ENCODE results near the gene ACSL4. TPM values are rescaled to one million over a fixed set of nuclear protein-coding genes. Genes with fewer than 3 reads are reported as not detected.

Gene ACSL4
- total RNA-seq, 1 donor, result 117 TPM

DNA sequence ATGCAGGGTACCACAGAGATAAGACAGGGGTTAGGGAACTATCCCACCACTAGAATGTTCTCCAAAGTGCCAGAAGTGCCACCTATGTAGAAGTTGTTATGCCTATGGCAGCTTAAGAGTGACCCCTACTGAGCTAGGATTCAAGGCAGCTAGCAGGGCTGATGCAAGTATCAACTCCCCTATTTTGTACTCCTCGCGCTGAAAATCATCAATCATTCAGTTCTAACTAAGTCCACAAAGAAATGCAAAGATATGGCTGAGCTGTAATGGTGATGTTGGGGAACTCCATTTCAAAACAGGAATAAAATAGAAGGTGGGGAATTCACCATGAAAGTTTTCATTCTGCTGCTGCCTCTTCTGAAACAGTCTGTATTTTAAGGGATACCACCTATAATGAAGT lies 13.8 kb downstream of the ACSL4 start:
- no peak for DNase-seq (ENCODE audit: insufficient read length, low spot score, missing footprints)
- no peak overlapping the region for H2AFZ ChIP-seq (ENCODE audit: low read length)
- H3K27ac ChIP-seq (ENCODE audit: low read depth, low read length), result no peak overlapping the region
- no peaks in the 10 kb centered on the region for H3K9me3 ChIP-seq (ENCODE audit: low read depth, low read length)
- TF ChIP-seq CTCF (IDR thresholded peaks at IDR 0.05; ENCODE audit: extremely low read depth, low read depth, low read length), result no peak
- H4K20me1 ChIP-seq (ENCODE audit: insufficient read depth, low read length), result peaks cover 8% of the 10 kb centered on the region
- no peak overlapping the region for H3K4me3 ChIP-seq (ENCODE audit: insufficient read depth, low read length)
- peaks cover 20% of the 10 kb centered on the region for H3K4me1 ChIP-seq (ENCODE audit: insufficient read depth, low read length)
- H3K79me2 ChIP-seq (ENCODE audit: insufficient read depth, low read length), result peaks cover 85% of the 10 kb centered on the region
- no peak overlapping the region for H3K4me2 ChIP-seq (ENCODE audit: insufficient read depth, low read length)
- H3K27me3 ChIP-seq (ENCODE audit: insufficient read depth, low read length), result no peaks in the 10 kb centered on the region
- H3K36me3 ChIP-seq (ENCODE audit: insufficient read depth, low read length), result no peaks in the 10 kb centered on the region

DNA sequence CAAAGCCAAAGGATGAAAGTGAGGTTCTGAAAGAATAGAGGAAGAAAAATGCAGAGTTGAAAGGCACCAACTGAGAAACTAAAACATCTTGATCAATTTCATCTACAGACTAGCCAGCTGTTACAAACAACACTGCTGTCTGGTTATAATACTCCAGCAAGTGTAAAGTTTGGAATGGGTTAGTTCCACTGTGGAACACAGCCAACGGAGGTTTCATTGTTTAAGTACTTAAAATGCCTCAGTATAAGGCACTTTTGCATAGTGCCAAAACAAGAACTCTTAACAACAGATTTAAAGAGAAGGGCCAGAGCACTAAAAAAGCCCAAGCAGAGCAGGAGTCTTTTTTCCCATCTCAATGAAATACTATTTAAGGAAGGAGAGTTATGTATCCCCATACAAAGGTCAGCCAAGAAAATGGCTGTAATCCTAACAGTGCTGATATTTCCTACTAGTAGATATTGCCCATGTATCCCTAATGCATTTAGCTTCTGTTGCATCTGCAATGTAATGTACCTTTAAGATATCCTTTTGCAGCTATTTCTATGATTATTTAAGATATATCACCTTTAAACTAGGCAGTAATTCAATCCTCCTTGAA lies 16.5 kb downstream of the ACSL4 start:
- Histone ChIP-seq H3K4me3 (ENCODE audit: insufficient read depth, low read length) (no peak overlapping the region), H4K20me1 (ENCODE audit: insufficient read depth, low read length) (peaks cover 10% of the 10 kb centered on the region), H3K4me1 (ENCODE audit: insufficient read depth, low read length) (peaks cover 25% of the 10 kb centered on the region), H3K27ac (ENCODE audit: low read depth, low read length) (no peak overlapping the region), H3K27me3 (ENCODE audit: insufficient read depth, low read length) (peaks cover 4% of the 10 kb centered on the region), H3K9me3 (ENCODE audit: low read depth, low read length) (no peaks in the 10 kb centered on the region), H2AFZ (ENCODE audit: low read length) (no peak overlapping the region), H3K4me2 (ENCODE audit: insufficient read depth, low read length) (no peak overlapping the region), H3K79me2 (ENCODE audit: insufficient read depth, low read length) (peaks cover 82% of the 10 kb centered on the region), H3K36me3 (ENCODE audit: insufficient read depth, low read length) (no peaks in the 10 kb centered on the region)
- DNase-seq (ENCODE audit: insufficient read length, low spot score, missing footprints), result no peak
- TF ChIP-seq CTCF (IDR thresholded peaks at IDR 0.05; ENCODE audit: extremely low read depth, low read depth, low read length), result no peak

DNA sequence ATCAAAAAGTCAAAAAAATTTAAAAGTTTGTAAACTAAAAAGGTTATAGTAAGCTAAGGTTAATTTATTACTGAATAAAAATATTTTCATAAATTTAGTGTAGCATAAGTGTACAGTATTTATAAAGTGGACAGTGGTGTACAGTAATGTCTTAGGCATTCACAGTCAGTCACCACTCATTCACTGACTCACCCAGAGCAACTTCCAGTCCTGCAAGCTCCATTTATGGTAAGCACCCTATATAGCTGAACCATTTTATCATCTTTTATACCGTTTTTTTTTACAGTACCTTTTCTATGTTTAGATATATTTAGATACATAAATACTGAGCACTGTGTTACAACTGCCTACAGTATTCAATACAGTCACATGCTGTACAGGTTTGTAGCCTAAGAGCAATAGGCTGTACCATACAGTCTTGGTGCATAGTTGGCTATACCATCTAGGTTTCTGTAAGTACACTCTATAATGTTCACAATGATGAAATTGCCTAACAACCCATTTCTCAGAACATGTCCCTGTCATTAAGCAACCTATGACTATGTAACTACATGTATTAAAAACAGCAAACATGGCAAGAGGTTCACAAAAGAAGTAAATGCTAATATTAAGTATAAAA lies 18.6 kb downstream of the ACSL4 start:
- Histone ChIP-seq H2AFZ (ENCODE audit: low read length) (peak overlapping the region; percentile 9), H3K27ac (ENCODE audit: low read depth, low read length) (peak overlapping the region; percentile 40), H3K4me1 (ENCODE audit: insufficient read depth, low read length) (peaks cover 35% of the 10 kb centered on the region), H3K79me2 (ENCODE audit: insufficient read depth, low read length) (peaks cover 84% of the 10 kb centered on the region), H3K36me3 (ENCODE audit: insufficient read depth, low read length) (no peaks in the 10 kb centered on the region), H3K4me3 (ENCODE audit: insufficient read depth, low read length) (no peak overlapping the region), H3K9me3 (ENCODE audit: low read depth, low read length) (no peaks in the 10 kb centered on the region), H4K20me1 (ENCODE audit: insufficient read depth, low read length) (peaks cover 12% of the 10 kb centered on the region), H3K4me2 (ENCODE audit: insufficient read depth, low read length) (no peak overlapping the region), H3K27me3 (ENCODE audit: insufficient read depth, low read length) (peaks cover 6% of the 10 kb centered on the region)
- DNase-seq (ENCODE audit: insufficient read length, low spot score, missing footprints), result no peak
- no peak for TF ChIP-seq CTCF (IDR thresholded peaks at IDR 0.05; ENCODE audit: extremely low read depth, low read depth, low read length)

GRCh38 chrX:109710181-109710580 lies 22.9 kb downstream of the ACSL4 start:
- Histone ChIP-seq H2AFZ (ENCODE audit: low read length) (no peak overlapping the region), H3K4me1 (ENCODE audit: insufficient read depth, low read length) (peaks cover 43% of the 10 kb centered on the region), H3K36me3 (ENCODE audit: insufficient read depth, low read length) (no peaks in the 10 kb centered on the region), H4K20me1 (ENCODE audit: insufficient read depth, low read length) (peaks cover 16% of the 10 kb centered on the region), H3K27me3 (ENCODE audit: insufficient read depth, low read length) (peaks cover 6% of the 10 kb centered on the region), H3K4me2 (ENCODE audit: insufficient read depth, low read length) (no peak overlapping the region), H3K9me3 (ENCODE audit: low read depth, low read length) (no peaks in the 10 kb centered on the region), H3K79me2 (ENCODE audit: insufficient read depth, low read length) (peaks cover 85% of the 10 kb centered on the region), H3K27ac (ENCODE audit: low read depth, low read length) (peak overlapping the region; percentile 15), H3K4me3 (ENCODE audit: insufficient read depth, low read length) (no peak overlapping the region)
- DNase-seq (ENCODE audit: insufficient read length, low spot score, missing footprints), result no peak
- no peak for TF ChIP-seq CTCF (IDR thresholded peaks at IDR 0.05; ENCODE audit: extremely low read depth, low read depth, low read length)
